ENCODE measurements around the gene TMPRSS4. TPM values are rescaled to one million over a fixed set of nuclear protein-coding genes. Genes with fewer than 3 reads are reported as not detected.

TMPRSS4 gene
- total RNA-seq, 1 donor from 2014 or later, result not detected

- H3K9me3 Mint-ChIP-seq (ENCODE audit: unreplicated experiment), result peaks cover 6% of the 10 kb centered on the region
These were observed 20.1 kb upstream of the TMPRSS4 start for GRCh38 chr11:118056806-118057205.

GRCh38 chr11:118057251-118058145 is 19.4 kb upstream of the TMPRSS4 start:
- peak overlapping the region; percentile 28 for H3K4me3 Mint-ChIP-seq (ENCODE audit: unreplicated experiment)
- no peak for TF ChIP-seq CTCF (IDR thresholded peaks at IDR 0.05; ENCODE audit: partially characterized antibody, unreplicated experiment)
- H3K9me3 Mint-ChIP-seq (ENCODE audit: unreplicated experiment), result peaks cover 6% of the 10 kb centered on the region
- H3K27ac Mint-ChIP-seq (ENCODE audit: unreplicated experiment), result no peak overlapping the region
- H3K27me3 Mint-ChIP-seq (ENCODE audit: unreplicated experiment), result peaks cover 10% of the 10 kb centered on the region
- no peak for DNase-seq
- peaks cover 5% of the 10 kb centered on the region for H3K36me3 Mint-ChIP-seq (ENCODE audit: unreplicated experiment)
- peaks cover 2% of the 10 kb centered on the region for H3K4me1 Mint-ChIP-seq (ENCODE audit: low read depth, unreplicated experiment)

More at GRCh38 chr11:118056806-118057205, 20.1 kb upstream of the TMPRSS4 start:
- TF ChIP-seq CTCF (IDR thresholded peaks at IDR 0.05; ENCODE audit: partially characterized antibody, unreplicated experiment), result no peak
- Mint-ChIP-seq H3K4me3 (ENCODE audit: unreplicated experiment) (no peak overlapping the region), H3K36me3 (ENCODE audit: unreplicated experiment) (peaks cover 5% of the 10 kb centered on the region), H3K4me1 (ENCODE audit: low read depth, unreplicated experiment) (peaks cover 2% of the 10 kb centered on the region), H3K27me3 (ENCODE audit: unreplicated experiment) (peaks cover 10% of the 10 kb centered on the region), H3K27ac (ENCODE audit: unreplicated experiment) (no peak overlapping the region)
- no peak for DNase-seq

GRCh38 chr11:118058311-118059245 is 18.3 kb upstream of the TMPRSS4 start:
- Mint-ChIP-seq H3K4me3 (ENCODE audit: unreplicated experiment) (no peak overlapping the region), H3K27ac (ENCODE audit: unreplicated experiment) (no peak overlapping the region), H3K9me3 (ENCODE audit: unreplicated experiment) (peaks cover 6% of the 10 kb centered on the region), H3K4me1 (ENCODE audit: low read depth, unreplicated experiment) (peaks cover 2% of the 10 kb centered on the region), H3K36me3 (ENCODE audit: unreplicated experiment) (peaks cover 5% of the 10 kb centered on the region), H3K27me3 (ENCODE audit: unreplicated experiment) (peaks cover 8% of the 10 kb centered on the region)
- TF ChIP-seq CTCF (IDR thresholded peaks at IDR 0.05; ENCODE audit: partially characterized antibody, unreplicated experiment), result no peak
- no peak for DNase-seq

- DNase-seq, result no peak
- Mint-ChIP-seq H3K9me3 (ENCODE audit: unreplicated experiment) (peaks cover 6% of the 10 kb centered on the region), H3K4me3 (ENCODE audit: unreplicated experiment) (no peak overlapping the region), H3K27me3 (ENCODE audit: unreplicated experiment) (peaks cover 8% of the 10 kb centered on the region), H3K27ac (ENCODE audit: unreplicated experiment) (no peak overlapping the region), H3K4me1 (ENCODE audit: low read depth, unreplicated experiment) (peaks cover 2% of the 10 kb centered on the region), H3K36me3 (ENCODE audit: unreplicated experiment) (peaks cover 5% of the 10 kb centered on the region)
- no peak for TF ChIP-seq CTCF (IDR thresholded peaks at IDR 0.05; ENCODE audit: partially characterized antibody, unreplicated experiment)
These were observed 17.5 kb upstream of the TMPRSS4 start for GRCh38 chr11:118059246-118059940.
